GM21576 (cell line): ENCODE data around the gene PPM1K.

Source experiments
- ATAC-seq: cut with Tn5 transposase; IDR thresholded peaks from one replicate; pipeline ENCODE4 v1.9.1; 2021; ENCODE audit warnings: mild to moderate bottlenecking, moderate library complexity; ENCODE audit not compliant: unreplicated experiment

PPM1K gene

GRCh38 chr4:88223516-88223915 is 60.8 kb downstream of the PPM1K start:
- ATAC-seq, result no peak

- peak; percentile 76 for ATAC-seq
Measured at GRCh38 chr4:88219099-88219498, 65.3 kb downstream of the PPM1K start.

- no peak for ATAC-seq
Measured at GRCh38 chr4:88217169-88217568, 67.2 kb downstream of the PPM1K start.

- no peak for ATAC-seq
Measured at GRCh38 chr4:88216395-88216794, 68.0 kb downstream of the PPM1K start.

GRCh38 chr4:88215351-88215750 is 69.0 kb downstream of the PPM1K start:
- no peak for ATAC-seq

- no peak for ATAC-seq
Measured at GRCh38 chr4:88212253-88212561, 72.2 kb downstream of the PPM1K start.

- ATAC-seq, result peak; percentile 55
Measured at GRCh38 chr4:88211473-88212252, 72.7 kb downstream of the PPM1K start.

GRCh38 chr4:88208156-88208555 is 76.2 kb downstream of the PPM1K start:
- no peak for ATAC-seq
